Lower lobe of right lung (tissue), 2 donors: Measurements from ENCODE around the gene FBXW5. TPM values are rescaled to one million over a fixed set of nuclear protein-coding genes. Genes with fewer than 3 reads are reported as not detected.
A peak's percentile ranks its signal among the peaks of the same experiment; 100 is the strongest.

Source experiments
- ATAC-seq, 2 donors: fragments of 200-7000 bp; cut with Tn5 transposase; one replicate each; pipeline ENCODE4 v1.9.1; 2020 to 2022; ENCODE audit warnings: mild to moderate bottlenecking in 2 of 2, moderate library complexity in 2 of 2
- DNase-seq: peaks from one replicate; pipeline ENCODE4 v3.0.0-alpha.2; 2020
- H3K27ac ChIP-seq: fragments of 200-600 bp; one replicate; pipeline ENCODE4 v1.8.0; 2022
- H3K27me3 ChIP-seq: fragments of 200-600 bp; one replicate; pipeline ENCODE4 v1.8.0; 2022; ENCODE audit warnings: low read depth
- H3K36me3 ChIP-seq: fragments of 200-600 bp; one replicate; pipeline ENCODE4 v1.8.0; 2022; ENCODE audit warnings: mild to moderate bottlenecking
- H3K4me1 ChIP-seq: fragments of 200-600 bp; one replicate; pipeline ENCODE4 v1.8.0; 2022
- H3K4me3 ChIP-seq: fragments of 200-600 bp; one replicate; pipeline ENCODE4 v1.8.0; 2022; ENCODE audit warnings: mild to moderate bottlenecking
- H3K9me3 ChIP-seq: fragments of 200-600 bp; one replicate; pipeline ENCODE4 v1.8.0; 2022
- CTCF ChIP-seq: fragments of 200-600 bp; IDR thresholded peaks from one replicate; pipeline ENCODE4 v1.8.0; 2022; ENCODE audit warnings: antibody characterized with exemption, mild to moderate bottlenecking
- intact Hi-C: fragments of 100-400 bp; cut with DNase I; formaldehyde crosslinking; loops from one replicate; pipeline ENCODE4 v1.11.0; 2022
- total RNA-seq: library from RNA; stranded (reverse); fragmentation: NEBNext Ultra II Directional; extraction: Animal tissue kit (Norgen Biotek cat#: 25700); gene quantifications from one replicate; pipeline ENCODE4 v1.2.1, GENCODE V29; 2021
- donor health status: DM: no; HTN: yes; CAD: no; lungs with severe emphysema.

Gene FBXW5
- total RNA-seq, 1 donor from 2014 or later, result 83.2 TPM

GRCh38 chr9:136978865-136979544, 34.5 kb upstream of the FBXW5 start:
- DNase-seq, result no peak
- ATAC-seq, result no peak
- H3K9me3 ChIP-seq, result no peaks in the 10 kb centered on the region
- H3K4me3 ChIP-seq, result no peak overlapping the region
- no peak for TF ChIP-seq CTCF
- no peaks in the 10 kb centered on the region for H3K36me3 ChIP-seq
- no peaks in the 10 kb centered on the region for H3K27me3 ChIP-seq
- H3K27ac ChIP-seq, result no peak overlapping the region
- intact Hi-C loops, result no loop called here
- H3K4me1 ChIP-seq, result peaks cover 54% of the 10 kb centered on the region

- peak; percentile 81 for DNase-seq
- peak; percentile 59 to 68 for ATAC-seq
- Histone ChIP-seq H3K27ac (peak overlapping the region; percentile 66), H3K9me3 (no peaks in the 10 kb centered on the region), H3K27me3 (no peaks in the 10 kb centered on the region), H3K4me3 (peak overlapping the region; percentile 55), H3K36me3 (no peaks in the 10 kb centered on the region), H3K4me1 (peaks cover 56% of the 10 kb centered on the region)
- no peak for TF ChIP-seq CTCF
- intact Hi-C loops, result no loop called here
Measured at GRCh38 chr9:136978073-136978864, 33.7 kb upstream of the FBXW5 start.

- H3K4me1 ChIP-seq, result peaks cover 51% of the 10 kb centered on the region
- DNase-seq, result no peak
- intact Hi-C loops, result no loop called here
- peak; percentile 0 to 12 for ATAC-seq
- H3K27ac ChIP-seq, result peak overlapping the region; percentile 66
- no peaks in the 10 kb centered on the region for H3K27me3 ChIP-seq
- H3K36me3 ChIP-seq, result no peaks in the 10 kb centered on the region
- no peak for TF ChIP-seq CTCF
- H3K9me3 ChIP-seq, result no peaks in the 10 kb centered on the region
- H3K4me3 ChIP-seq, result peak overlapping the region; percentile 55
Measured at GRCh38 chr9:136977649-136978072, 33.1 kb upstream of the FBXW5 start.

GRCh38 chr9:136977223-136977622, 32.7 kb upstream of the FBXW5 start, which contains the start of gene PTGDS:
Gene PTGDS (plus strand): TSS chr9:136977504. CDS start chr9:136977579, 75 bp downstream.
- intact Hi-C loops, result no loop called here
- Histone ChIP-seq H3K36me3 (no peaks in the 10 kb centered on the region), H3K4me1 (peaks cover 51% of the 10 kb centered on the region), H3K9me3 (no peaks in the 10 kb centered on the region), H3K4me3 (peak within 1 kb of the TSS; percentile 55), H3K27me3 (no peaks in the 10 kb centered on the region), H3K27ac (peak within 1 kb of the TSS; percentile 66)
- TF ChIP-seq CTCF, result no peak
- ATAC-seq, result peak in 1 of 2 donors; percentile 20
- DNase-seq, result no peak

- intact Hi-C loops, result no loop called here
- H3K27ac ChIP-seq, result peak overlapping the region; percentile 66
- peak overlapping the region; percentile 28 for H3K4me3 ChIP-seq
- no peaks in the 10 kb centered on the region for H3K9me3 ChIP-seq
- peak; percentile 66 for DNase-seq
- peak; percentile 49 for TF ChIP-seq CTCF
- no peak for ATAC-seq
- peaks cover 43% of the 10 kb centered on the region for H3K4me1 ChIP-seq
- no peaks in the 10 kb centered on the region for H3K27me3 ChIP-seq
- H3K36me3 ChIP-seq, result no peaks in the 10 kb centered on the region
Measured at GRCh38 chr9:136975644-136976043, 31.1 kb upstream of the FBXW5 start.
